HCT116 (cell line): ENCODE measurements around the gene AMPD3.

Experiments
- EZH2 ChIP-seq: fragments of 200-600 bp; sonication (generic); IDR thresholded peaks from 2 replicates; pipeline ENCODE4 v1.6.1; 2017; ENCODE audit warnings: antibody characterized with exemption, mixed run types
- JUND ChIP-seq: IDR thresholded peaks from 2 replicates; pipeline ENCODE4 v1.6.1; 2012
- MAX ChIP-seq: IDR thresholded peaks from 2 replicates; pipeline ENCODE4 v1.6.1; 2012
- POLR2A ChIP-seq: IDR thresholded peaks from 2 replicates; pipeline ENCODE4 v1.7.0; 2011; ENCODE audit warnings: borderline replicate concordance; ENCODE audit not compliant: insufficient read depth, insufficient read length; ENCODE audit errors: extremely low read depth
- POLR2AphosphoS5 ChIP-seq: IDR thresholded peaks from 2 replicates; pipeline ENCODE4 v1.6.1; 2011; ENCODE audit warnings: mild to moderate bottlenecking, low read depth, low read length, moderate library complexity
- SIN3A ChIP-seq: IDR thresholded peaks from 2 replicates; pipeline ENCODE4 v1.6.1; 2012; ENCODE audit warnings: low read depth
- SP1 ChIP-seq: IDR thresholded peaks from 2 replicates; pipeline ENCODE4 v1.6.1; 2012; ENCODE audit warnings: low read depth
- YY1 ChIP-seq: IDR thresholded peaks from 2 replicates; pipeline ENCODE4 v1.6.1; 2011; ENCODE audit warnings: low read length, low read depth, moderate library complexity, mild to moderate bottlenecking; ENCODE audit not compliant: insufficient replicate concordance; ENCODE audit errors: extremely low read depth
- ZNF274 ChIP-seq: fragments of 200-500 bp; sonication (Bioruptor generic); IDR thresholded peaks from 2 replicates; pipeline ENCODE4 v1.6.1; 2014; ENCODE audit warnings: mild to moderate bottlenecking, low read depth, low read length, inconsistent platforms
- TF ChIP-seq, protein P1 (sequence below), 3 experiments: fragments of 200-600 bp in 1 of 3; sonication (generic) in 1 of 3; IDR thresholded peaks in 2 of 3; conservative IDR thresholded peaks in 1 of 3; 2 replicates each; pipeline ENCODE4 v1.5.1; 2012 to 2017; ENCODE audit warnings: low read depth in 2 of 3, low read length in 2 of 3, antibody characterized with exemption in 1 of 3, borderline replicate concordance in 1 of 3, control low read depth in 1 of 3, mild to moderate bottlenecking in 1 of 3, mixed read lengths in 1 of 3, mixed run types in 1 of 3, moderate library complexity in 1 of 3; ENCODE audit not compliant: insufficient read depth in 1 of 3

- TF ChIP-seq, protein P1, sequence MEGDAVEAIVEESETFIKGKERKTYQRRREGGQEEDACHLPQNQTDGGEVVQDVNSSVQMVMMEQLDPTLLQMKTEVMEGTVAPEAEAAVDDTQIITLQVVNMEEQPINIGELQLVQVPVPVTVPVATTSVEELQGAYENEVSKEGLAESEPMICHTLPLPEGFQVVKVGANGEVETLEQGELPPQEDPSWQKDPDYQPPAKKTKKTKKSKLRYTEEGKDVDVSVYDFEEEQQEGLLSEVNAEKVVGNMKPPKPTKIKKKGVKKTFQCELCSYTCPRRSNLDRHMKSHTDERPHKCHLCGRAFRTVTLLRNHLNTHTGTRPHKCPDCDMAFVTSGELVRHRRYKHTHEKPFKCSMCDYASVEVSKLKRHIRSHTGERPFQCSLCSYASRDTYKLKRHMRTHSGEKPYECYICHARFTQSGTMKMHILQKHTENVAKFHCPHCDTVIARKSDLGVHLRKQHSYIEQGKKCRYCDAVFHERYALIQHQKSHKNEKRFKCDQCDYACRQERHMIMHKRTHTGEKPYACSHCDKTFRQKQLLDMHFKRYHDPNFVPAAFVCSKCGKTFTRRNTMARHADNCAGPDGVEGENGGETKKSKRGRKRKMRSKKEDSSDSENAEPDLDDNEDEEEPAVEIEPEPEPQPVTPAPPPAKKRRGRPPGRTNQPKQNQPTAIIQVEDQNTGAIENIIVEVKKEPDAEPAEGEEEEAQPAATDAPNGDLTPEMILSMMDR (IDR thresholded peaks at IDR 0.05 in 2 of 3, conservative IDR thresholded peaks at IDR 0.05 in 1 of 3; ENCODE audit: borderline replicate concordance in 1 of 3, insufficient read depth in 1 of 3, low read depth in 2 of 3, low read length in 2 of 3): no peak
- no peak for TF ChIP-seq MAX
- no peak for TF ChIP-seq YY1
- TF ChIP-seq POLR2AphosphoS5: no peak
- TF ChIP-seq ZNF274: no peak
- no peak for TF ChIP-seq EZH2
- no peak for TF ChIP-seq POLR2A
- TF ChIP-seq JUND: no peak
- TF ChIP-seq SIN3A: no peak
- TF ChIP-seq SP1: no peak
These were observed 25.0 kb downstream of the AMPD3 start for GRCh38 chr11:10480026-10480425.
